Small intestine (tissue), 7 donors: ENCODE data around the gene CIAO2B. TPM values are rescaled to one million over a fixed set of nuclear protein-coding genes. Genes with fewer than 3 reads are reported as not detected.

Experiments
- DNase-seq, 2 donors: peaks; one replicate each; pipeline versions ENCODE4 v3.0.0 to v3.0.0-alpha.2; 2013
- FAIRE-seq: peaks from 2 replicates; lab custom pipeline; 2012; peaks lifted over from hg19 to GRCh38; lab: Jason Lieb, UNC
- H3K27ac ChIP-seq, 3 donors: one replicate each; pipeline ENCODE4 v1.5.1; 2013; ENCODE audit warnings: low read length in 2 of 3, mild to moderate bottlenecking in 2 of 3, control low read depth in 1 of 3, inconsistent platforms in 1 of 3, low read depth in 1 of 3, moderate library complexity in 1 of 3
- H3K27me3 ChIP-seq, 3 donors: one replicate each; pipeline ENCODE4 v1.6.1; 2013; ENCODE audit warnings: low read length in 3 of 3, inconsistent platforms in 1 of 3; ENCODE audit not compliant: control insufficient read depth in 3 of 3, insufficient read depth in 3 of 3
- H3K36me3 ChIP-seq, 3 donors: one replicate each; pipeline ENCODE4 v1.6.1; 2013; ENCODE audit warnings: low read length in 3 of 3, inconsistent platforms in 1 of 3, low read depth in 1 of 3, mild to moderate bottlenecking in 1 of 3, moderate library complexity in 1 of 3; ENCODE audit not compliant: control insufficient read depth in 3 of 3, insufficient read depth in 2 of 3
- H3K4me1 ChIP-seq, 3 donors: one replicate each; pipeline ENCODE4 v1.6.1; 2013; ENCODE audit warnings: low read length in 2 of 3, inconsistent platforms in 1 of 3, low read depth in 1 of 3, mild to moderate bottlenecking in 1 of 3, moderate library complexity in 1 of 3; ENCODE audit not compliant: control insufficient read depth in 3 of 3, insufficient read depth in 2 of 3
- H3K4me3 ChIP-seq, 3 donors: one replicate each; pipeline ENCODE4 v1.5.1; 2013; ENCODE audit warnings: low read length in 3 of 3, control low read depth in 1 of 3, inconsistent platforms in 1 of 3, low read depth in 1 of 3, mild to moderate bottlenecking in 1 of 3, moderate library complexity in 1 of 3
- H3K9me3 ChIP-seq, 2 donors: one replicate each; pipeline ENCODE4 v1.6.1; 2013; ENCODE audit warnings: low read depth in 1 of 2, low read length in 1 of 2; ENCODE audit not compliant: control insufficient read depth in 2 of 2, insufficient read depth in 1 of 2
- WGBS, 3 donors: extraction: QIAGEN DNeasy Blood & Tissue Kit; methylation state at CpG; one replicate each; pipeline ENCODE4 v1.1.7; 2013; 5-methylcytosine and 5-hydroxymethylcytosine counted together
- polyA plus RNA-seq, 4 donors: library from polyadenylated mRNA; stranded (reverse) in 3 of 4; unstranded in 1 of 4; fragments of 200-250 nt in 3 of 4; fragments of 120-200 nt in 1 of 4; gene quantifications; one replicate each; pipeline versions ENCODE4 v1.2.1 to v1.2.3, GENCODE V29; 2013
- donor health status: healthy with polysubstance abuse.
- donor health status: control.
- donor health status: control.
- donor health status: Bipolar disorder and iron deficiency.
- donor health status: healthy.

CIAO2B gene
- polyA plus RNA-seq, 4 donors = 79.7 to 274 (median 232) TPM

DNA sequence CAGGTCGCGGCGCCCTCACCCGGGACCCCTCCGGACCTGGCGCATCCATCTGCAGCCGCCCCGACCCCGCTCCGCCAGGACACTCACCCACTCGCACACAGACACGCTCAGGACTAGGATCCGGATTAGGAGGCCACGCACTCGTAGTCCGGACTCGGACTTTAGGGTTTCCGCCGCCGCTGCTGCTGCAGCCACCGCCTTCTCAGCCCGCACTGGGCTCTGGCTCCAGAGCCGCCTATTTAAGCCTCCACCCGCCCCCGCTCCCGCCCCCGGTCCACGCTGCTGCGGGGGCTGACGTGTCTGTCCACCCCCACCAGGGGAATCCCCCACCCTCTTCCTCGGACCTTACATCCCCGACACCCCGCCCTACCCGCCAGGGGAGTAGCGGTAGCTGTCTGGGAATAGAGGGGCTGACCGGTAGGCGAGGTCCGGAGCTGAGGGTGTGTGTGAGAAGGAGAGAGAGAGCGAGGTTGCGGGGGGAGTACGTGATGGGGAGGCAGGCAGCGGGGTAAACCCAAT lies 8.8 kb downstream of the CIAO2B start, which contains the start of gene RRAD:
TSS of gene RRAD (minus strand) at position 214 of the 519 bp plus-strand sequence. CDS start 356 bp downstream, outside the sequence.
- peaks cover 0 to 4% (median 0%) of the 10 kb centered on the region in 3 donors for H3K36me3 ChIP-seq
- no peaks in the 10 kb centered on the region for H3K9me3 ChIP-seq
- H3K4me3 ChIP-seq = peak within 1 kb of the TSS; percentile 29 to 58 (median 30)
- no peak for FAIRE-seq
- peaks cover 0 to 15% (median 3%) of the 10 kb centered on the region in 3 donors for H3K4me1 ChIP-seq
- no peak for DNase-seq
- no peak within 1 kb of the TSS for H3K27ac ChIP-seq
- H3K27me3 ChIP-seq = peaks cover 0 to 31% (median 0%) of the 10 kb centered on the region in 3 donors
- WGBS, 3 donors = 8 to 13% (median 11%) methylated on average over 39 to 42 of the region's 42 CpGs

DNA sequence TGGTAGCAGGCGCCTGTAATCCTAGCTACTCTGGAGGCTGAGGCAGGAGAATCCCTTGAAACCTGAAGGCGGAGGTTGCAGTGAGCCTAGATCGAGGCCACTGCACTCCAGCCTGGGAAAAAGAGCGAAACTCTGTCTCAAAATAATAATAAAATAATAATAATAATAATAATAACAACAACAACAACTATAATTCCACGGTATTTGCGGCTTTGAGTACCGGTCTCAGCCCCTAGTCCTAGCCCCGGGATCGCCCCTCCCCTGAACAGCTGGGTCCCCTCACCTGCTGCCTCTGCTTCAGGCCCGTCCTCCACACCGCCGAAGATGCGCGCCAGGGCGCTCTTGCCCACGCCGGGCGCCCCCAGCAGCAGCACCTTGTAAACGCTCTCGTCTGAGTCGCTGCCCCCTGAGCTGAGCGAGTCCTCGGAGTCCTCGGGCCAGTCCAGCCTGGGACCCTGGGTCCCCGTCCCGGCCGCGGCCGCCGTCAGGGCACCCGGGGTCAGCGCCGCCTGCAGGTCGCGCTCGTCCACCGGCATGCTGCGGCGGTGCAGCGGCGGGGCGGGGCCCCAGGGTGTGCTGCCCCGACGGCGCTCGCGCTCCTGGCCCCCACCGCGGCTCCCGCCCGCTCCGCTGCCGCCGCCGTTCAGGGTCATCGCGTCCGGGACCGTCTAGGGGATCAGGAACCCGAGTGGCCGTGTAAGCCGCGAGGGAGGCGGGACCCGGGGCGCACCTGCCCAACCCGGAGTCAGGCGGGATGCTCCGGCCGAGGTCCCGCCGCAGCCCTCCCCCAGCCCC lies 9.5 kb downstream of the CIAO2B start:
- H3K4me3 ChIP-seq = peak overlapping the region; percentile 29 to 58 (median 30)
- H3K27ac ChIP-seq = no peak overlapping the region
- no peaks in the 10 kb centered on the region for H3K36me3 ChIP-seq
- DNase-seq (peak; percentile 56 to 69), FAIRE-seq (no peak)
- no peaks in the 10 kb centered on the region for H3K9me3 ChIP-seq
- H3K4me1 ChIP-seq = peaks cover 0 to 21% (median 3%) of the 10 kb centered on the region in 3 donors
- peaks cover 0 to 31% (median 0%) of the 10 kb centered on the region in 3 donors for H3K27me3 ChIP-seq
- WGBS, 3 donors = 5 to 10% (median 7%) methylated on average over 45 to 72 of the region's 72 CpGs

DNA sequence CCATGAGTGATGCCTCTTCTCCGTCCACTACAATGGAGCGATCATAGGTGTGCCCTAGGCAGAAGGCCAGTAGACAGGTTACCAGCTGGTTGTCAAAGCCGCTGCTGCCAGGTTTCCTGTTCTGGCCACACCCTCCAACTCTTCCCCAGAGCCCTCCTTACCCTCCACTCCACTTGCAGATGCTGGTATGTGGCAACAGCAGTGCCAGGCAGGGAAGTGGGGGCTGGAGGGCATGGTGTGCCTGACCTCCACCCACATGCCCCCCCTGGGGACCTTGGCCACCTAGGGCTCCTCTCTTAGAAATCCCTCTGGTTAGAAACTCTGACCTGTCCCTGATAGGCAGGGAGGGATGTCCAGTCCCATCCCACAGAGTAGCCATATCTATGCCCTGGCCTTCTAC lies 10.3 kb downstream of the CIAO2B start:
- Histone ChIP-seq H3K27ac (no peak overlapping the region), H3K4me3 (no peak overlapping the region), H3K4me1 (peaks cover 0 to 28% (median 3%) of the 10 kb centered on the region in 3 donors), H3K9me3 (no peaks in the 10 kb centered on the region), H3K36me3 (no peaks in the 10 kb centered on the region), H3K27me3 (peaks cover 0 to 32% (median 0%) of the 10 kb centered on the region in 3 donors)
- 15 to 43% (median 38%) methylated on average over 3 of the region's 3 CpGs for WGBS, 3 donors
- no peak for DNase-seq
- FAIRE-seq = no peak

DNA sequence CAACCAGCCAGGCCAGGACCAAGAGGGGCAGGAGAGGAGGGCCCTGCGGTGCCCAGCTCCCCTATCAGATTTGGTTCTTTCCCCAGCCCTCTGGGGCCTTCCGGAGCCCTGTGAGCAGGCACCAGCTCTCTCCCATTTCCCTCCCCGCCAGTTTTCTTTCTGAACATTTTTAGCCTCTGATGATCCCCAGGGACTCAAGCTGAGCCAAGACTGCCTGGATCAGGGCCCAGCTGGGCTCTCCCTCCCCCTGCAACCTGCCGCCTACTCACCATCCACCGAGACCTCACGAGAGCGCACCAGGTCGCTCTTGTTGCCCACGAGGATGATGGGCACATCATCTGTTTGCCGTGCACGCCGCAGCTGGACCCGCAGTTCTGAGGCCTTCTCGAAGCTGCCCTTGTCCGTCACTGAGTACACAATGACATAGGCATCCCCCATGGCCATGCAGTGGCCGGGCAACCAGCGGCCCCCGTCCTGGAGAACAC lies 10.9 kb downstream of the CIAO2B start:
- Histone ChIP-seq H3K27ac (no peak overlapping the region), H3K36me3 (no peaks in the 10 kb centered on the region), H3K4me1 (peaks cover 0 to 34% (median 3%) of the 10 kb centered on the region in 3 donors), H3K4me3 (no peak overlapping the region), H3K27me3 (peaks cover 0 to 33% (median 0%) of the 10 kb centered on the region in 3 donors), H3K9me3 (no peaks in the 10 kb centered on the region)
- 73 to 88% (median 84%) methylated on average over 18 of the region's 18 CpGs for WGBS, 3 donors
- FAIRE-seq = no peak
- no peak for DNase-seq

DNA sequence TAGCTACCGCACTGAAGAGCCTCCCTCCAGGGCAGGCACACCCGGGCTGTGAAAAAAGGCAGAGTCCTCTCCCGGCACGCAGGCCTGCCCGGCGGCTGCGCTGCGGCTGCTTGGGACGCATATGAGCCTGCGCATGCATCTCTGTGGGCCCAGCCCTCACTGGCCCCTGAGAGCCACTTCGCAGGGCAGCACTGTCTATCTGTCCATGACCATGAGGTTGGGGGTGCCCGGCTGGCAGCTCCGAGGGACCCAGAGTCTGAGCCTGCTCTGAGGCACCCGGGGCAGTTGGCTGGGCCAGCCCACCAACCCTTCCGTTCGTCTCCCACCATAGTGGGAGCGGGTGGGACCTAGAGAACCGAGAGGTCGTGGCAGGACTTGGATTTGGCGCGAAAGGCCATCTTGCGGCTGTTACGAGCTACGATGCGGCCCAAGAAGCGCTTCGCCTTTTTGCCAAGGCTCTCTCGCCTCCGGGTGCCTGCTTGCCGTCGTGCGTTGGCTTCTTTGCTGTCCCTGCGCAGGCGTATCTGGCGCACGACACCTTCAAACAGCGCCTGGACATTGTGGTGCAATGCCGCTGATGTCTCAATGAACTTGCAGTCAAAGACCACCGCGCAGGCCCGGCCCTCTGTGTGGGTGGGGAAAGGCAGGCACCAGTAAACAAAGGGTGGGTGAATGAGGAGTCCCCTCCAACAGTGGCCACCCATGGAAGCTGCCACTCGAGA lies 12.3 kb downstream of the CIAO2B start:
- Histone ChIP-seq H3K9me3 (no peaks in the 10 kb centered on the region), H3K36me3 (no peaks in the 10 kb centered on the region), H3K27me3 (peaks cover 0 to 33% (median 0%) of the 10 kb centered on the region in 3 donors), H3K4me1 (peaks cover 3 to 36% (median 4%) of the 10 kb centered on the region in 3 donors), H3K4me3 (no peak overlapping the region), H3K27ac (no peak overlapping the region)
- WGBS, 3 donors = 76 to 81% (median 79%) methylated on average over 40 to 42 of the region's 42 CpGs
- no peak for DNase-seq
- FAIRE-seq = no peak

DNA sequence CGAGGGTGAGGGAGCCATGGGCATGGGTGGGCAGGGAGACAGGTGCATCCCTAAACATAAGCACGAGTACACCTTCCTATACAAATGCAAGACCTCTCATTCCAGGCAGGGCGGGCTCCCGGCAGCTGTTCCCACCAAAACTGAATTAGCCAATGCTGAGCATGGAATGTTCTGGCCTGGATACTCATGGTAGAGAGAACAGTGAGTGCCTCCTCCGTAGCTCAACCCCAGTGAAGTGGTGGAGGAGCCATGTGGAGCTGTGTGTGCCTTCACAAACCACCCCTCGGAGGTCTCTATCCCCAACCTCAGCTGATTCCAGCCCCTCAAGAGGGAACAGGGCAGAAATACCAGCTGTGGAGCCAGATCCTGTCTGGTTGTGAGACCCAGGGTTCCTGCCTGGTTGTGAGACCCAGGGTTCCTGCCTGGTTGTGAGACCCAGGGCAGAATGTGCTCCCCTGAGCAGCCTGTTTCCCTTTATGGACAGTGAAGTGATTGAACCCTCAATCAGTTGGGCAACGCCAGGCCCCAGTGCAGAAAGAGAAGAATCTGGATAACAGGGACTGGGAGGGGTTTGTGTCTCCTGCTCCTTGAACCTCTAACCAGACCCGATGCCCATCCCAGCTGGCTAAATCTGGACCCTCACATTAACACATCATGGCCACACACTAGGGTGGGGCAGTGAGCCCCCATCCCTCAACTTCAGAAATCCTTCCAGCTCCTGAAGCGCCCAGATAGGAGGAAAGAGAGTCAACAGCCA lies 13.1 kb downstream of the CIAO2B start:
- Histone ChIP-seq H3K36me3 (no peaks in the 10 kb centered on the region), H3K27ac (no peak overlapping the region), H3K4me3 (no peak overlapping the region), H3K9me3 (no peaks in the 10 kb centered on the region), H3K4me1 (peaks cover 3 to 36% (median 4%) of the 10 kb centered on the region in 3 donors), H3K27me3 (peaks cover 0 to 29% (median 0%) of the 10 kb centered on the region in 3 donors)
- DNase-seq (no peak), FAIRE-seq (no peak)
- 70 to 79% (median 73%) methylated on average over 9 of the region's 9 CpGs for WGBS, 3 donors

DNA sequence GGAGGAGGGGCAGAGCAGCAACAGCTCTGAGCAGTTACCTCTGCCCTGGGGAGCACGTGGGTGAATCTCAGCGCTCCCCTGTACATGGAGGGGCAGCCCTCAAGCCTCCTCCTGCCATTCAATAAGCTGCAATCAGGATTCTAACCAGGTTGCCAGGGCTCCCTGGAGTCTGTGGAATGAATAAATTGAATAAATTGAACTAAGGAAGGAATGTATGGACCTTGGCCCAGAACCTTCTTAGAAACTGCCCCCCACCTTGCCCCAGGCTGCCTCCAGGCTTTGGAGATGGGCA lies 14.0 kb downstream of the CIAO2B start:
- no peak for DNase-seq
- H3K36me3 ChIP-seq = no peaks in the 10 kb centered on the region

More for the DNA sequence above, 14.0 kb downstream of the CIAO2B start:
- Histone ChIP-seq H3K9me3 (no peaks in the 10 kb centered on the region), H3K27ac (no peak overlapping the region), H3K4me3 (no peak overlapping the region), H3K4me1 (peaks cover 3 to 30% (median 4%) of the 10 kb centered on the region in 3 donors), H3K27me3 (peaks cover 0 to 20% (median 0%) of the 10 kb centered on the region in 3 donors)
- WGBS, 3 donors = 46 to 68% (median 64%) methylated on average over 2 of the region's 2 CpGs
- FAIRE-seq = no peak
